HG03439 (cell line): ENCODE results near the gene TRIM50.
"Not testable (repeated sequence)": the region's sequence is repeated elsewhere in the genome, so short reads cannot be mapped to it uniquely, and the experiment has no call there.

Source experiments
- ATAC-seq: cut with Tn5 transposase; IDR thresholded peaks from one replicate; pipeline ENCODE4 v1.9.1; 2021; ENCODE audit warnings: mild to moderate bottlenecking, moderate library complexity; ENCODE audit not compliant: unreplicated experiment

Gene TRIM50

DNA sequence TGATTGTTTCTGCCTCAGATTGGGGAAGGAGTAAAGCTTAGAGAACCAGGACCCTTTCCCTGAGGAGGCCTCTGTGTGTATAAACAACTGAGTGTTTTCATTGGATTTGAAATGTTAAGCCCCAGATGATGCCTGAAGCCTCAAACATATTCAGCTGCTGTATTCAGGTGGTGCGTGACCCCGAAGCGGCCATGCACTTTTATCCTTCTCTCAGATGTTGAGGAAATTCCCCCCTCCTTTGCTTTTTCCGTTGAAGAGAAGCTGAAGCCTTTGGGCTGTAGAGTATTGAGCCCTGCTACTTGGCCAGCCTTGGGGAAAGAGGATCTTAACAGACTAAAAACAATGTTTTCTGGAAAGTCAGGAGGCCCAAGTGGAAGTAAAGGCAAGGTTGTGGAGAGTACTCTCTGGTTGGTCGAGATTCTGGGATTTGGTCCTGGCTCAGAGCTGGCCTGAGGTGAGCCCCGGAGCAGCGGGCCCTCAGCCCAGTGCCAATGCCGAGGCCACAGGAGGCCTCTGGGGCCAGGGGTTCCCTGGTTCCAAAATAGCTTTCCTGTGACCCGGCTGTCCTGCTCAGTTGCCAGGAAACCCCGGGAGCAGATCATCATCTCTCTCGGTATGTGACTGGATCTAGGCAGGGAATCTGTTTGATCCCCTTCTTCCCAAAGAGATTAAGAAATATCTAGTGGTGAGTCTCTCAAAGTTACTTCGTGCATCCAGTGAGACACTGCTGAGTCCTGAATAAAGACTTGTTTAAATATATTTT, 22.6 kb upstream of the TRIM50 start:
- ATAC-seq, result no peak

DNA sequence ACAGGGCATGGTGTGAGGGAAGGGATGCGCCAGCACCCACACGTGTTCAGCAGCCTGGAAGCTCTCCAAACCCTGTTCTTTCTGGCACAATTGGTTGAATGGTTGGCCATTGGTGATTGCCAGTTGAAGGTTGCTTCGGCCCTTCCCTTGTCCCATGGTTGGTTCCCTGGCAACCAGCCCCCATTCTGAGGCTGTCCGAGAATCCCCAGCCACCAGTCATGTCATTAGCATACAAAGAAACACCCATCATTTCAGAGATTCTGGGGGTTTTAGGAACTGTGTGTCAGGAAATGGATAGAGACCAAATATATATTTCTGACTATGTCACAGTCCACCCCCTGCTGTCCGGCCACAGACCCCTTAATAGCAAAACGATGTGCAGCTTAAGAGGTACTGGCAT, 21.9 kb upstream of the TRIM50 start:
- no peak for ATAC-seq

DNA sequence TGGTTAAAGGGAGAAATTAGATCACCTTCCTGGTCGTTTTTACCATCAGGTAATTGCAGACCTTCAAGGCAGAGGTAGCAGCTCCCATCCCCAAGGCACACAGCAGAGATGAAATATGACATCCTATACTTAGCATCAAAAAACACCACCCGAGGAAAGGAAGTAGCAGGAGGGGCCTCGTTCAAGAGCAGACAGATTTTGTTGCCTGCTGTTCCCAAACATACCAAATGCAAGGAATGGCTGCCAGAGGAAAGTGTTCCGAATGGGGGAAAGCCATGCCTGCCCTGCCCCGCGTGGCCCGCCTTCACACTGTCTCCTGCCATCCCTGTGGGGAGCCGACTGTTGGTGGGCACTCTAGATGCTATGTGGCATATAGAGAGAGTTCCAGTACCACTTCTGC, 18.1 kb upstream of the TRIM50 start:
- ATAC-seq, result no peak

DNA sequence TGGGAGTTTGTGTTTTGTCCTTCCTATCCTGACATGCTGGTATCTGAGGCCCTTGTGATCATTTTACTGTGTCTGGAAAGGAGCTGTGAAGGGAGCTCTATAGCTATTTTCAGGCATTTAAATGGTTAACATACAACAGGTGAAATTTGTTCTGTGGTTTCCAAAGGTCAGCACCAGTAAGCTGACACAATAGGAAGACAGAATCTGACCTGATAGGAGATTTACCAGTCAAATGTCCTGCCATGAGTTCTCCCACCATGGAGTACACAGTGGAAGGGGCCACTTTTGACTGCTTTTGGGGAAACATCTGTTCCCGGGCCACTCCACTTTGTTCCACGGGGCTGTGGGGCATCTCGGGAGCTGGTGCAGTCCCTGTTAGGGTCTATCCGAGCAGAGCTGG, 17.7 kb upstream of the TRIM50 start:
- ATAC-seq, result no peak

DNA sequence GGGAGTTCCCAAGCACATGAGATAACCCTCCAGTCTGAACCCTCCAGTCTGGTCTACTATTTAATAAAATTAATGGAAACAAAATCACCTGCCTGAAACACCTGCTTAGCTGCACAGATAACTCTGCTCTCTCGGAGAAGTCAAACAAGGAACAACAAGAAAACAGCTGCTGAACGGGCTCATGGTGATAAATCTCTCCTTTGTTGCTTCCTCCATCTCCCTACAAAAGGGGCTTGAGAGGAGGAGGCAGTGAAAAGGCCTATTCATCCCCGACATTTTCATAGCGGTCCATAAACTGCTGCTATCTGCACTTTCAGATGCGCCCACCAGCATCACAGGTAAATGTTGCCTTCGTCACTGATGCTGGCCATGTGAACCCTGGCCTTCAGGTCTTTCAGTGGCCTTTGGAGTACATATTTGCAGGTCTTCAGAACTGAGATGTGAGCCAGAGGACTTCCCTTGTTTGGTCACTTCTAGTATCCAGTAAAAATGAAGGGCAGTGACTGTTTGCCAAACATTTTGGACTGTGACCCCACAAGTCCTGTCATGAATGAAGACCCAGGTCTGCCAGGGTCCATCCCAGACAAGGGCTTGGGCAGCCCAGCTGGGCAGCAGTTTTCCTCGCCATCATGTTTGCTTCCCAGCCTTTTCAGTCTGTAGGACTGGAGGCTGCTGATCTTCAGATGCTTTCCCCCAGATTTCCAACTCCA, 15.9 kb upstream of the TRIM50 start:
- no peak for ATAC-seq

DNA sequence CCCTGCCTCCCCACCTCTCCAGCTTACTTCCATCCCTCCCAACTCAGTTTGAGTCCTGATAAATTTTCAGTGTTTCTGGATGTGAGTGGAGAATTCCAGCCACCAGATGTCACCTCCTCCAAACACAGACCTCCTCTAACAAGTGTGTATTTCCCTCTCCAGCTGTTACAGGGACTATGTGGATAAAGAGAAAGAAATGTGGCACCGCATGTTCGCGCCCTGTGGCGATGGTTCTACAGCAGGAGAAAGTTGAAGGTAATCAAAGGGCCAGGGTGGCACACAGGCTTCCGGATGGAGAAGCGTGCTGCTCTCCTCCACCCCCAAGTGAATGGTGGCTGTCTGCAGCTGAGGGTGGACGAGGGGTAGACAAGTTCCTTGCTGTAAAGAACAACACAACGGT, 14.8 kb upstream of the TRIM50 start:
- no peak for ATAC-seq

DNA sequence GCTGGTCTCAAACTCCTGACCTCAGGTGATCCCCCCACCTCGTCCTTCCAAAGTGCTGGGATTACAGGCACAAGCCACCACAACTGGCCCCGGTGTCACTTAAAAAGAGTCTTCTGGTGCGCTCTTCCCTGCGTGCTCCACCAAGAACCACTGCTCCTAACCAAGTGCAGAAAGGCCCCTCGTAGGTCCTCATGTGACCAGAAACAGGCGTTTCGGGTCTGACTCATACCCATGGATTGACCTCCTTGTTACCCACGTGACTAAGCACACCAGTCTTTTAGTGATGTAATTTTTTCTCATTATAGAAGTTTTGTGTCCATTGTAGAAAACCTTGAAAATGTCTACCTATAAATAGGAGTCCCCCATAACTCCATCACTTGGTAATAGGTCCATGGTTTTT, 14.0 kb upstream of the TRIM50 start:
- no peak for ATAC-seq

DNA sequence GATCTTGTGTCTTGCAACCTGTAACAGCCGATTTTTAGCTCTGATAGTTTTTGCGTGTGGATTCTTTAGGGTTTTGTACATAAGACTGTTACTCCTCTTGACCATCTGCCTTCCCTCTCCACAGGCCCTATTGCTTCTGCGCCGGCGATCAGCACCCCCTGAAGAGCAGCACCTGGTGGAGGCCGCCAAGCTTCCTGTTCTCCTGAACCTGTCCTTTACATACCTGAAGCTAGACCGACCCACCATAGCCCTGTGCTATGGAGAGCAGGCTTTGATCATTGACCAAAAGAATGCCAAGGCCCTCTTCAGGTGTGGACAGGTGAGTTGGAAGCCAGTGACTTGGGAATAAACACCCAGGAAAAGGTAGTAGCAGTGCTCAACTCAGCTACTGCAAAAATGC, 12.6 kb upstream of the TRIM50 start:
- no peak for ATAC-seq

DNA sequence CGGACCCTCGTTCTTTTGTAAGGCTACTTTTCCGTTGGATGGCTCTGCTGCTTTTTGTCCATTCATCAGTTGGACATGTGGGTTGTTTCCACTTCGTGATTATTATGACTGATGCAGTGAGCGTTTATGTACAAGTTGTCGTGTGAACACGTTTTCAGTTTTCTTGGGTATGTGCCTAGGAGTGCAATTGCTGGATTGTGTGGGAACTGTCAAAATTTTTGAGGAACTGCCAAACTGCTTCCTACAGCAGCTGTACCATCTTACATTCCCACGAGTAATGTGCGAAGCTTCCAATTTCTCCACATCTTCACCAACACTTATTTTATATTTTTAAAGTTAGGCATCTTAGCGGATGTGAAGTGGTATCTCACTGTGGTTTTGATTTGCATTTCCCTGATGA, 10.4 kb upstream of the TRIM50 start:
- no peak for ATAC-seq

DNA sequence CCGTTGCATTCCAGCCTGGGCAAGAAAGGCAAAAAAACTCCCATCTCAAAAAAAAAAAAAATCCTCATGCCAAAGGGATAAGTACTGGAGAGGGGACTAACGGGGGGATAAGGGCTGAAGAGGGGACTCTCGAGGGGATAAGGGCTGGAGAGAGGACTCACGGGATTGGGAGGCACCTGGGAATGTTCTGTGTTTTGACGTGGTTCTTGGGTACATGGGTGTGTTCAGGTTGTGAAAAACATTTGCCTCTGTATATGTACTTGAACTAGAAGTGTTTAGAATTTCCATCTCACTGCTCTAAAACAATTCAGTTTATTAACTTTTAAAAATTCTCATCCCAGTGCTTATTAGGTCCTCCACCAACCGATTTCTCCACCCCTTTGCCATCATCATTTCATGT, 4.6 kb upstream of the TRIM50 start:
- ATAC-seq, result no peak

DNA sequence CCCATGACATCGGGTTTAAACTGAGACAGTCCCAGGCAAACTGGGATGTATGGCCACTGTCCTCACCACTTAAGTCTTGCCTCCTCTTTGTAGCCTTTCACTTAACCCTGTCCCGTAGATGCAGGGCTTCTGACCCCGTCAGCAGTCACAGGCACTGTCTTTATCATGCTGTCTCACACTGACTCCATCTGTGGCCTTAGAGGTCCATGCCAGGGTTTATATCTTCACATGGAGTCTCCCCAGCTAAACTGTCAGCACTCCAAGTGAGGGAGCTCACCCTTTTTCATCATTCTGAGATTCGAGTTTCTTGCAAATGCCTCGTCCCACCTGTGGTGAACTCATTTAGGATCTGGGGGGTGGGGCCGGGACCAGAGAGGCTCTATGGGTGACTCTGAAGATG, 2.9 kb upstream of the TRIM50 start:
- ATAC-seq, result no peak

DNA sequence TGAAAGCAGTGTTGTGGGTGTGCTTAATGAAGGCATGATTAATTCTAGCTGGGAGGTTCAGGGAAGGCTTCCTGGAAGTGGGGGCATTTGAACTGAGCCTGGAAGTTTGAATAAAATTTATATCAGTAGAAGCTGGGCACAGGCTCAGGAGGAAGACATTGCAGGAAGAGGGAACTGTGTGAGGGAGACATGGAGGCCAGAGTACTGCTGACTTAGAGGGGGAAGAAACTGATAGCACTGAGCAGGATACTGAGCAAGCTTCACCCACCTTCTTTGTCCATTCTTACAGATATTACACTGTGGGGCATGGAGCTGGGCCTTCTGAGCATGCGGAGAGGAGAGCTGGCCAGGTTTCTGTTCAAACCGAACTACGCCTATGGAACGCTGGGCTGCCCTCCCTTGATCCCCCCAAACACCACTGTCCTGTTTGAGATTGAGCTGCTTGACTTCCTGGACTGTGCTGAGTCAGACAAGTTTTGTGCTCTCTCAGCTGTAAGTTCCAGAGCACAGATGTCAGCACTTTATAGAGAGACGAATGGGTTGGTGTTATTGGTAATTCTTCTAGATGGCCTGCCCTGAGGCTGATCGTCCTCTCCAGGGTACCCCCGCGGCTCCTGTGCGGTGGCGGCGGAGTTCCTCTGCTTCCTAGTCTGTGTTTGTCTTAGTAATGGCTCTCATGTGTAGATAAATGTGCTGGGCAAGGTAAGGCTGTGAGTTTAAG, 2.1 kb upstream of the TRIM50 start:
- ATAC-seq, result no peak

DNA sequence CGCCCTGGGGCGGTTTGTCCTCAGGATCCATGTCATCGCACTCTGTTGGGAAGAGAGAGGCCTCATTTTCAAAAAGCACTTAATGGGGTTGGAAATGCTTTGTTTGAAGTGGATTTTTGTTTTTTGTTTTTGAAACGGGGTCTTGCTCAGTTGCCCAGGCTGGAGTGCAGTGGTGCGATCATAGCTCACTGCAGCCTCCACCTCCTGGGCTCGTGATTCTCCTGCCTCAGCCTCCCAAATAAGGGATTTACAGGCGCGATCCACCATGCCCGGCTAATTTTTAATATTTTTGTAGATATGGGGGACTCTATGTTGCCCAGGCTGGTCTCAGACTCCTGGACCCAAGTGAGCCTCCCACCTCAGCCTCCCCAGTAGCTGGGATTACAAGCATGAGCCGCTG, 814 bp upstream of the TRIM50 start:
- ATAC-seq, result no peak

DNA sequence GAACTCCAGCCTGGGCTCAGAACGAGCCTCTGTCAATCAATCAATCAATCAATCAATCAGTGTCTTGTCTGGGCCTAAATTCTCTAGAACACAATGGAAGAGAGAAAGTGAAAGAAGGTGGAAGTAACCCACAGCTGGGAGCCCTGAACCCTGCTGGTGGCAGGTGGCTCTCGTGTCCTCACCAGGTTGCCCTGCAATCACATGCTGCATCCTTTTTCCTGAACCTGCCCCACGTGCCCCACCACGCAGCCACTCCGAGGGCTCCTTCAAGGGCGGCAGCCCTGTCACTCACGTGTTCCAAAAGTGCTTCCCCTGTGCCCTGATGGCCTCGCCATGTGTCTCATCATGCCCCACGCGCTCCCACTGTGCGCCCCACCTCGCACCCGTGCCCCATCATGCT, 433 bp downstream of the TRIM50 start:
- ATAC-seq, result not testable (repeated sequence)

DNA sequence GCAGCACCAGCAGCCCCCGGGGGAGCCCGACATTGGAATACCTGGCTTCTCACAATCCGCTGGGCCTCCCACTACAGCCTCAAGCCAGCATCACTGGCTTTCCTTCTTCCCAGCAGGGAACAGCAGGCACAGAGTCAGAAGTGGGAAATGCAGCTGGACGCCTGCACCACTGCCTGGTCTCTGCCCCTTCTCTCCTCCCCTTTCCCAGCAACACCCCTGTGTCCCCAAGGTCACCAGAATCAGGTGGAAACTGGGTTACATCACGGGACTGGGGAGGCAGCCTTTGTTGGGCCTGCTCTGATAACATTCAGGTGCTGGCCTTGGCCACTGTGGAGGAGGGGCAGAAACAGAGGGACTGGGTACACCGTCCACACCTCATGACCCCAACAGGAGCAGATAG, 2.5 kb downstream of the TRIM50 start:
- not testable (repeated sequence) for ATAC-seq

DNA sequence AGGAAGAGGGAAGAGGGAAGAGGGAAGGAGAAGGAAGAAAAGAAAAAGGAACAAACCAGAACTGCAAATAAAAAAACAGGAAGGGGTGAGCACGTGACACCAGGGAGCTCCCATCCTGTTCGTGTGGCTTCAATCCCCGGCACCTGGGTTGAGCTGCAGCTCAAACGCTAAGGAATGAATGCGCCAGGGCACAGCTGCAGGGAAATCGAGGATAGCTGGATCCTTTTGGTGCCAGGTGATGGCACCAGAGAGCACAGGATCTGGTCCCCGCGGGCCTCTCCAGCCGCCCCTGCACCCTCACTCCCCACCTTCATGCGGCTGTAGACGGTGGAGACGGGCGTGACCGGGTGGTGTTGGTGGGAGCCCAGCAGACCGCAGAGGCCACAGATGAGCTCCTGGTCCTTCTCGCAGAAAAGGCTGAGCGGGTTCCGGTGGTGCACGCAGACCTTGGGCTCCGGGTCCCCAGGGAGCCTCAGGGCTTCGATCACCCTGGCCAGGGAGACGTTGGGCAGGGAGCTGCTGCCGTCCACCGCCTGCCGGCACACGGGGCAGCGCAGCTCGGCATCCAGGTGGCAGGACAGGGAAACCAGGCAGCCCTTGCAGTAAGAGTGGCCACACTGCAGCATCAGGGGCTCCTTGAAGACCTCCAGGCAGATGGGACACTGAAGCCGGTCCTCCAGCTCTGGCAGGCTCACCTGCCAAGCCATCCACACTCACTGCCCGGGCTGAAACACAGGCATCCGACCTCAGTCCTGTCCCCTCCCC, 3.6 kb downstream of the TRIM50 start:
- not testable (repeated sequence) for ATAC-seq

DNA sequence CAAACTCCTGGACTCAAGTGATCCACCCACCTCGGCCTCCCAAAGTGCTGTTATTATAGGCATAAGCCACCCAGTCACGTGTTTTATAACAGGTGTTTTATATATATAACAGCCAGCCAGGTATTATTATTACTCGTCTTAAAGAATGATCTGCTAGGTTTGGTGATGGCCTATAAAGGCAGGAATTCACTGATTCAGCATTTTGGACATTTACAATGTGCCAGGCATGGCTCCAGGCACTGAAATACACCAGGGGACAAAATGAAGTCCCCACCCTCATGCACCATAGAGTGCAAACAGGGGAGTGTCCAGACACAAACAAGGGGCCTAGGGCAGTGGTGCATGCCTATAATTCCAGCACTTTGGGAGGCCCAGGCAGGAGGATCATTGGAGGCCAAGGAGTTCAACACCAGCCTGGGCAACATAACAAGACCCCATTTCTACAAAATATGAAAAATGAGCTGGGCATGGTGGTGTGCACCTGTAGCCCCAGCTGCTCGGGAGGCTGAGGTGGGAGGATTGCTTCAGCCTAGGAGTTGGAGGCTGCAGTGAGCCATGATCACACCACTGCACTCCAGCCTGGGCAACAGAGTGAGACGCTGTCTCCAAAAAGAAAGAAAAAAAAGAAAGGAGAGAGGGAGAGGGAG, 4.3 kb downstream of the TRIM50 start:
- not testable (repeated sequence) for ATAC-seq

DNA sequence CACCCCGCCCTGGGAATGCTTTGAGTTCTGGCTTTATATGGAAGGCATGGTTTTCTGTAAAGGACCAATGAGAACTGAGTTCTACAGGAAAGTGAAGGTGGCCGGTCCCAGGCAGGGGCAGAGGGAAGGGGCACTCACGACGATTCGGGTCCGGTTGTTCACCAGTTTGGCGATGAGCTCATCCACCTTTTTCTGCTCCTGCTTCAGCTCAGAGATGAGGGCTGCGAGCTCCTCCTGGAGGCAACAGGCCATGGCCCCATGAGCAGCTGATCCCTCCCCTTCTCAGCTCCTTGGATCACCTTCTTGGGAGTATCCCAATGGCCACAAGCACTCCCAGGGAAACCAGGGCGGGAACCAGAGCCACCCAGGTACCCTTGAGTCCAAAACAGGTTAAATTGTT, 7.9 kb downstream of the TRIM50 start:
- not testable (repeated sequence) for ATAC-seq

DNA sequence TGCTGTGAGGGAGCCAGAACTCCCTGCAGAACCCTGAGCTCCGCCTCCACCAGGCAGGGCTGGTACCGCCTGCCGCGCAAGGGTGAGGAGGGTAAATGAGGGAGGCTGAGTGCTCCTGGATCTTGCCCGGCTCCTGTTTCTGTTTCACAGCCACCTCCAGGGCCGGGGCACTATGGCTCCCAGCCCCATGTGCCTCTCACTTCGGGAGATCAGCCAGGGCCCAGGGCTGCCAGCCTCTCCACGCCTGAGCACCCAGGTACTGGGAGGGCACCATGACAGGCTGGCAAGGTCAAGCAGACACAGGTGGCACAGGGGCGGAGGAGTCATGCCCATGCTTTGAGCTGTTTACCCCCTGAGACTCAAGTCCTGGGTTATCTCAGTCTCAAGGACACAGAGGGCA, 8.3 kb downstream of the TRIM50 start:
- not testable (repeated sequence) for ATAC-seq

DNA sequence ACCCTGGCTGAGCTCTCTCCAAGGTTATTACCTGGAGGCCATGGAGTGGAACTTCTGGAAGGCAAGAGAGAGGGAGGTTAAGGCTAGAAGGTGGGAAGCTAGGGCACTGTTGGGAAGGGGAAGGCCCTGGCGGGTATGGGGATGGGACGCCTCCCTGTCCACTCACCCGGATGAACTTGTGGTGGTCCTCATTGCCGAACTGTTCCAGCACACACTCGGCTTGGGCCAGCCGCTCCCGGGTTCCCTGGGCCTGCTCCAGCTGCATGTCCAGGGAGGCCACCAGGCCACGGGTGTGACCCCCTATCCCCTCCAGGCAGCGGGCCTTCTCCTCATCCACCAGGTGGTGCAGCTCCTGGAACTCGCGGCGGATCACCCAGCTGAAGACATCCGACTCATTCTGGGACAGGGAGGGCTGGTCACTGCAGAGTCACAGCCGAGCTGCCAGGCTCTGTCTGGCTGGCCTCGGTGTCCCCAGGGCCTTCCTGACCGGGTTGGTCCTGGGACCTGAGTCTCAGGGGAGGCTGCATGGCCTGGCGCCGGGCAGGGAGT, 9.2 kb downstream of the TRIM50 start:
- not testable (repeated sequence) for ATAC-seq
